HepG2 (cell line): Measurements from ENCODE around the gene FCHO2. TPM values are rescaled to one million over a fixed set of nuclear protein-coding genes. Genes with fewer than 3 reads are reported as not detected.

Experiments
- ATAC-seq: fragments of 200-7000 bp; cut with Tn5 transposase; 3 replicates; pipeline ENCODE4 v1.9.1; 2020; ENCODE audit warnings: mild to moderate bottlenecking, moderate library complexity
- BruUV-seq: library from RNA; stranded (reverse); fragments of 400-500 nt; replicated peaks from 2 replicates; lab custom pipeline; 2021; lab: Mats Ljungman, UMichigan
- CTCF ChIA-PET: fragments of 300-600 bp; formaldehyde crosslinking; extraction: SDS; loops from one replicate; lab custom pipeline; 2021; ENCODE audit warnings: low total read pairs, inconsistent platforms, low intra/inter-chr PET ratio; lab: Yijun Ruan, JAX
- POLR2A ChIA-PET: fragments of 350-600 bp; sonication (Branson Sonifier 250); formaldehyde crosslinking; loops from one replicate; lab custom pipeline; 2020; ENCODE audit warnings: antibody characterized with exemption, inconsistent platforms; lab: Yijun Ruan, JAX
- DNase-seq: peaks from one replicate; pipeline ENCODE4 v3.0.0-alpha.2; 2015; ENCODE audit warnings: low spot score
- FAIRE-seq: peaks from 3 replicates; lab custom pipeline; 2011; peaks lifted over from hg19 to GRCh38; lab: Jason Lieb, UNC
- H2AFZ ChIP-seq: one replicate; pipeline ENCODE4 v1.6.1; 2011; ENCODE audit warnings: low read length, inconsistent platforms
- H3K27ac ChIP-seq: fragments of 300-600 bp; 3 replicates; pipeline ENCODE4 v1.8.0; 2011; ENCODE audit warnings: mixed run types, mild to moderate bottlenecking, mixed read lengths, low read length, inconsistent platforms; ENCODE audit not compliant: insufficient read depth; ENCODE audit errors: extremely low read length
- H3K27me3 ChIP-seq, 2 experiments: fragments of 200-600 bp in 1 of 2; 2 replicates in 1 of 2; 3 replicates in 1 of 2; pipeline versions ENCODE4 v1.6.0 to v1.8.0; 2011; ENCODE audit warnings: low read length in 2 of 2, mild to moderate bottlenecking in 2 of 2, moderate library complexity in 2 of 2, inconsistent platforms in 1 of 2; ENCODE audit not compliant: insufficient read depth in 2 of 2, control insufficient read depth in 1 of 2
- H3K36me3 ChIP-seq, 2 experiments: fragments of 200-600 bp in 1 of 2; replicated peaks in 1 of 2; 2 replicates in 1 of 2; 3 replicates in 1 of 2; pipeline versions ENCODE4 v1.5.1 to v1.8.0; 2011; ENCODE audit warnings: low read length in 2 of 2, inconsistent platforms in 1 of 2; ENCODE audit not compliant: insufficient read depth in 2 of 2, control insufficient read depth in 1 of 2
- H3K4me1 ChIP-seq: 2 replicates; pipeline ENCODE4 v1.5.1; 2012; ENCODE audit warnings: low read length, inconsistent platforms; ENCODE audit not compliant: insufficient read depth
- H3K4me2 ChIP-seq: 2 replicates; pipeline ENCODE4 v1.6.0; 2011; ENCODE audit warnings: low read depth, low read length, inconsistent platforms
- H3K4me3 ChIP-seq, 3 experiments: fragments of 200-600 bp in 1 of 3; sonication (generic), shearing (Covaris generic) in 1 of 3; replicated peaks in 1 of 3; 2 replicates each; pipeline ENCODE4 v1.5.1; 2011 to 2016; ENCODE audit warnings: low read length in 3 of 3, inconsistent platforms in 2 of 3, low read depth in 2 of 3, mild to moderate bottlenecking in 2 of 3, control low read depth in 1 of 3, mixed read lengths in 1 of 3; ENCODE audit not compliant: insufficient read depth in 1 of 3
- H3K79me2 ChIP-seq: one replicate; pipeline ENCODE4 v1.6.1; 2011; ENCODE audit warnings: low read length, inconsistent platforms; ENCODE audit not compliant: insufficient read depth
- H3K9ac ChIP-seq: 2 replicates; pipeline ENCODE4 v1.6.0; 2011; ENCODE audit warnings: mild to moderate bottlenecking, low read depth, low read length, inconsistent platforms; ENCODE audit not compliant: insufficient read depth
- H3K9me3 ChIP-seq: 2 replicates; pipeline ENCODE4 v1.5.1; 2012; ENCODE audit warnings: mild to moderate bottlenecking, low read length
- H4K20me1 ChIP-seq: 2 replicates; pipeline ENCODE4 v1.6.0; 2011; ENCODE audit warnings: inconsistent platforms, mild to moderate bottlenecking, low read length, moderate library complexity; ENCODE audit not compliant: insufficient read depth
- ARID2 ChIP-seq: sonication (generic); formaldehyde crosslinking; IDR thresholded peaks from 2 replicates; pipeline ENCODE4 v1.8.1; 2022; ENCODE audit warnings: mild to moderate bottlenecking, missing genetic modification reagents, borderline replicate concordance
- ATF3 ChIP-seq: sonication (generic); formaldehyde crosslinking; IDR thresholded peaks from 2 replicates; pipeline ENCODE4 v1.4.0; 2020; ENCODE audit warnings: missing genetic modification reagents
- CHD2 ChIP-seq: IDR thresholded peaks from 2 replicates; pipeline ENCODE4 v1.6.1; 2011; ENCODE audit warnings: low read depth, low read length, improper control_type of control experiment
- GPN1 ChIP-seq: sonication (generic); formaldehyde crosslinking; IDR thresholded peaks from 2 replicates; pipeline ENCODE4 v1.5.1; 2020; ENCODE audit warnings: missing genetic modification reagents, borderline replicate concordance
- IRX3 ChIP-seq: sonication (generic); formaldehyde crosslinking; IDR thresholded peaks from 2 replicates; pipeline ENCODE4 v1.8.1; 2023; ENCODE audit warnings: mild to moderate bottlenecking, low read depth, missing genetic modification reagents, borderline replicate concordance
- MIXL1 ChIP-seq: IDR thresholded peaks from 2 replicates; pipeline ENCODE4 v1.6.1; 2016
- SALL1 ChIP-seq: sonication (generic); formaldehyde crosslinking; IDR thresholded peaks from 2 replicates; pipeline ENCODE4 v1.8.0; 2022; ENCODE audit warnings: mild to moderate bottlenecking, missing genetic modification reagents
- XRCC5 ChIP-seq: fragments of 200-400 bp; formaldehyde crosslinking; optimal IDR thresholded peaks from 2 replicates; pipeline ENCODE3; 2017; ENCODE audit warnings: mild to moderate bottlenecking, low read length
- ZFP37 ChIP-seq: sonication (generic); formaldehyde crosslinking; IDR thresholded peaks from 2 replicates; pipeline ENCODE4 v1.4.0; 2020; ENCODE audit warnings: missing genetic modification reagents, borderline replicate concordance
- ZNF580 ChIP-seq: IDR thresholded peaks from 2 replicates; pipeline ENCODE4 v1.6.1; 2016; ENCODE audit warnings: low read depth, borderline replicate concordance
- ZNF646 ChIP-seq: sonication (generic); formaldehyde crosslinking; IDR thresholded peaks from 2 replicates; pipeline ENCODE4 v1.9.0; 2021; ENCODE audit warnings: mild to moderate bottlenecking, missing genetic modification reagents
- ZSCAN20 ChIP-seq: sonication (generic); formaldehyde crosslinking; IDR thresholded peaks from 2 replicates; pipeline ENCODE4 v1.4.0; 2020; ENCODE audit warnings: missing genetic modification reagents, mild to moderate bottlenecking, borderline replicate concordance
- WGBS: methylation state at CpG from one replicate; pipeline ENCODE4 v1.1.6; 2017; ENCODE audit warnings: low lambda C conversion rate; 5-methylcytosine and 5-hydroxymethylcytosine counted together
- in situ Hi-C: cut with HindIII; loops from 2 replicates; pipeline ENCODE4 v1.10.0; 2017; ENCODE audit warnings: low pct_unique_long_range_greater_than_20kb; ENCODE audit not compliant: extremely low pct_ligation_motif_present
- intact Hi-C: fragments of 100-400 bp; cut with micrococcal nuclease; formaldehyde crosslinking; loops from one replicate; pipeline ENCODE4 v1.10.0; 2022; ENCODE audit not compliant: unreplicated experiment
- polyA plus RNA-seq, 8 experiments: library from polyadenylated mRNA; depleted of rRNA in 3 of 8; stranded (reverse) in 7 of 8; unstranded in 1 of 8; fragments of >200 nt; fragmentation: Illumina TruSeq in 4 of 8; extraction: Trizol in 4 of 8; gene quantifications; 2 replicates each; pipeline versions ENCODE4 v1.2.1 to v1.2.3, GENCODE V29; 2011 to 2016; ENCODE audit warnings: low read depth in 4 of 8, missing spikeins in 1 of 8, mixed read lengths in 1 of 8; ENCODE audit not compliant: insufficient read depth in 1 of 8
- total RNA-seq, 5 experiments: library from RNA; depleted of rRNA; stranded (reverse); fragments of >200 nt; fragmentation: Illumina TruSeq; extraction: Trizol; gene quantifications; 2 replicates each; pipeline ENCODE4 v1.2.3, GENCODE V29; 2016; ENCODE audit warnings: low read depth in 1 of 5

Gene FCHO2
- total and polyA plus RNA-seq, 2 of the 13 experiments (the other 11 are each of a cell fraction or from before 2014, with no cell fraction given), result 11.6 to 17.3 TPM

DNA sequence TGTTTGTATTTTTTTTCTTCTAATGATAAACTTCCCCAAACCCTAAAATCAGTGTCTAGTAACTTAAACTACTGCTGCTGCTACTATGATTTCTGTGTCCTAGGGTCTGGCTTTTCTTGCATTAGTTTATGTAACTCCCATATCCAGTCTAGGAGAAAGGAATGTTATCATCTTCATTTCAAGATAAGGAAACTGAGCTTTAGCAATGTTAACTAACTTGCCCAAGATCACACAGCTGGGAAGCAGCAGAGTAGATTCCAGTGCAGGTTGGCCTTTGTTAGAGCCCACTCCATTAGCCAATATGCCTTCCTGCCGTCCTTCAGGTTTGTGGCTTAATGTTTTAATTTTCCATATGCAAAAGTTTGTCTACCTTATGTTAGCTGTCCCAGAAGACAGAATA is 175.0 kb downstream of the FCHO2 start:
- no peak for FAIRE-seq
- no peaks in the 10 kb centered on the region for H3K4me1 ChIP-seq
- H2AFZ ChIP-seq, result no peak overlapping the region
- no peak overlapping the region for H3K4me3 ChIP-seq
- H3K79me2 ChIP-seq, result no peaks in the 10 kb centered on the region
- H3K27me3 ChIP-seq, result peaks cover 0 to 23% of the 10 kb centered on the region in 2 experiments; a peak in 3 of 5 replicates
- H3K9me3 ChIP-seq, result no peaks in the 10 kb centered on the region
- no peaks in the 10 kb centered on the region for H4K20me1 ChIP-seq
- ChIA-PET POLR2A (no interaction called here), CTCF (no interaction called here)
- H3K9ac ChIP-seq, result no peak overlapping the region
- no peak for TF ChIP-seq SALL1 (CRISPR knock-in tag)
- TF ChIP-seq ATF3 (CRISPR knock-in tag), result no peak
- TF ChIP-seq ZSCAN20, result no peak
- TF ChIP-seq XRCC5, result no peak
- no peak for TF ChIP-seq GPN1
- TF ChIP-seq ARID2 (CRISPR knock-in tag), result no peak
- in situ Hi-C loops, result no loop called here
- H3K4me2 ChIP-seq, result no peak overlapping the region
- intact Hi-C loops, result no loop called here
- H3K36me3 ChIP-seq, result no peaks in the 10 kb centered on the region
- ATAC-seq, result no peak
- 0% methylated on average over 1 of the region's 1 CpG for WGBS
- DNase-seq, result no peak
- no peak overlapping the region for H3K27ac ChIP-seq
- no TSS peak for BruUV-seq

- intact Hi-C loops, result no loop called here
- no peak for TF ChIP-seq IRX3 (CRISPR knock-in tag)
- TF ChIP-seq CHD2, result no peak
- no peak for TF ChIP-seq ZNF646 (CRISPR knock-in tag)
- TF ChIP-seq MIXL1 (CRISPR knock-in tag), result no peak
- TF ChIP-seq ZFP37, result no peak
- TF ChIP-seq ZNF580, result no peak
Observed at GRCh38 chr5:73131711-73132425, 176.0 kb downstream of the FCHO2 start.

More at GRCh38 chr5:73131711-73132425, 176.0 kb downstream of the FCHO2 start:
- Histone ChIP-seq H4K20me1 (no peaks in the 10 kb centered on the region), H2AFZ (no peak overlapping the region), H3K9me3 (no peaks in the 10 kb centered on the region), H3K36me3 (no peaks in the 10 kb centered on the region), H3K4me2 (no peak overlapping the region), H3K27me3 (peaks cover 0 to 30% of the 10 kb centered on the region in 2 experiments; a peak in 4 of 5 replicates), H3K9ac (no peak overlapping the region), H3K79me2 (no peaks in the 10 kb centered on the region), H3K4me3 (no peak overlapping the region), H3K27ac (no peak overlapping the region), H3K4me1 (no peaks in the 10 kb centered on the region)
- BruUV-seq, result no TSS peak
- DNase-seq (no peak), FAIRE-seq (no peak), ATAC-seq (no peak; the same call in 2 of the 3 replicates)
- ChIA-PET CTCF (no interaction called here), POLR2A (no interaction called here)
- 3% methylated on average over 3 of the region's 3 CpGs for WGBS
- in situ Hi-C loops, result no loop called here
